ENCODE measurements around the gene HSD17B1.

DNA sequence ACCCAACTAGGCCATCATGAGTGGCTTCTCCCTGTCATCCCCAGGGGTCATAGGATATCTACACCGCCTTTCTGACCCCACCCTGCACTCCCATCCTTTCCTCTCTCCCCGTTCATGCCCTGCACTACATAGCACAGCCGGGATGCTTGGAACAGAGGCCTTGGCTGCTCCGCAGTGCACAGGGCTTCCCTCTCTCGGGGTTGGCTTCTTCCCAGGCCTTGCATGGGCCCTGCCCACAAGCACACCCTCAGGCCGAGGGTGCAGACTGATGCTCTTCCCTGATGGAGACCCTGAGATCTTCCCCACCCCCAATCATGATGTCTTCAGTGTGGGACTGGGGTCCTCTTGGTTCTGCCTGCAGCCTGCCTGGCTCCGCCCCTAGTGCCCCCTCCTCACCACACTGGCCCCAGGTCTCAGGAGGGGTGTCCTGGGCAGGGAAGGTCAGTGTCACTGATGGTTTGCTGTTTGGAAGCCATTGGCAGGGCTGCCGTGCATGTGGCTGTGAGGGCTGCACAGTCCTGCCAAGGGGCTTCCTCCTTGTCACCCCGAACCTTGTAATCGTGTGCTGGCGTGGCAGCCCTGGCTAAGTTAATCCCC, 31.0 kb upstream of the HSD17B1 start:
- TF ChIP-seq, protein P1, sequence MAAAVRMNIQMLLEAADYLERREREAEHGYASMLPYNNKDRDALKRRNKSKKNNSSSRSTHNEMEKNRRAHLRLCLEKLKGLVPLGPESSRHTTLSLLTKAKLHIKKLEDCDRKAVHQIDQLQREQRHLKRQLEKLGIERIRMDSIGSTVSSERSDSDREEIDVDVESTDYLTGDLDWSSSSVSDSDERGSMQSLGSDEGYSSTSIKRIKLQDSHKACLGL (CRISPR knock-in tag; IDR thresholded peaks at IDR 0.05): no peak; the same call in 1 of the 2 replicates
- TF ChIP-seq POLR2AphosphoS5 (IDR thresholded peaks at IDR 0.05; ENCODE audit: low read depth, low read length) (no peak), ERF (CRISPR knock-in tag; IDR thresholded peaks at IDR 0.05) (no peak), SOX13 (IDR thresholded peaks at IDR 0.05) (no peak), SOX13 (CRISPR knock-in tag; conservative IDR thresholded peaks at IDR 0.05 in 1 of 2, IDR thresholded peaks at IDR 0.05 in 1 of 2) (no peak), FOXK1 (CRISPR knock-in tag; IDR thresholded peaks at IDR 0.05; ENCODE audit: borderline replicate concordance, low read depth) (no peak), ZNF629 (CRISPR knock-in tag; conservative IDR thresholded peaks at IDR 0.05) (no peak), ZNF644 (CRISPR knock-in tag; IDR thresholded peaks at IDR 0.05; ENCODE audit: low read depth) (no peak), CREB1 (IDR thresholded peaks at IDR 0.05) (no peak), CREB1 (CRISPR knock-in tag; IDR thresholded peaks at IDR 0.05) (no peak), ZNF20 (CRISPR knock-in tag; IDR thresholded peaks at IDR 0.05) (no peak), SP2 (CRISPR knock-in tag; IDR thresholded peaks at IDR 0.05) (no peak), ARNT (IDR thresholded peaks at IDR 0.05) (no peak), PHF21A (CRISPR knock-in tag; IDR thresholded peaks at IDR 0.05) (no peak), ZNF496 (CRISPR knock-in tag; IDR thresholded peaks at IDR 0.05; ENCODE audit: insufficient replicate concordance) (no peak), ZNF589 (CRISPR knock-in tag; conservative IDR thresholded peaks at IDR 0.05) (no peak)
